H7 (cell line): ENCODE measurements around the gene CRYZL1. TPM values are rescaled to one million over a fixed set of nuclear protein-coding genes. Genes with fewer than 3 reads are reported as not detected.
"Not testable (repeated sequence)": the region's sequence is repeated elsewhere in the genome, so short reads cannot be mapped to it uniquely, and the experiment has no call there.

Experiments
- DNase-seq: peaks from one replicate; pipeline ENCODE4 v3.0.0; 2012
- H3K27me3 ChIP-seq: 2 replicates; pipeline ENCODE4 v1.6.0; 2011; ENCODE audit warnings: mild to moderate bottlenecking, low read length; ENCODE audit not compliant: control insufficient read depth, insufficient read depth
- H3K36me3 ChIP-seq: replicated peaks from 2 replicates; pipeline ENCODE4 v1.5.1; 2011; ENCODE audit warnings: low read length; ENCODE audit not compliant: control insufficient read depth, insufficient read depth
- H3K4me3 ChIP-seq: 2 replicates; pipeline ENCODE4 v1.5.1; 2011; ENCODE audit warnings: low read depth, mild to moderate bottlenecking, control low read depth, low read length, moderate library complexity; ENCODE audit not compliant: insufficient read depth
- total RNA-seq: library from RNA; depleted of rRNA; stranded (reverse); fragments of >200 nt; shearing (Covaris generic); gene quantifications from 2 replicates; pipeline ENCODE4 v1.2.3, GENCODE V29; 2014

CRYZL1 gene
- total RNA-seq, 1 experiment from 2014 or later, result 8.3 TPM

GRCh38 chr21:33626151-33626550 is 15.4 kb downstream of the CRYZL1 start:
- DNase-seq, H3K27me3 ChIP-seq, H3K36me3 ChIP-seq, H3K4me3 ChIP-seq: not testable (repeated sequence)

GRCh38 chr21:33622253-33622652 is 19.3 kb downstream of the CRYZL1 start:
- Histone ChIP-seq H3K36me3 (no peaks in the 10 kb centered on the region; the same call in 1 of the 2 replicates), H3K27me3 (no peaks in the 10 kb centered on the region), H3K4me3 (no peak overlapping the region)
- peak; percentile 77 for DNase-seq

GRCh38 chr21:33619726-33620125 is 21.8 kb downstream of the CRYZL1 start:
- H3K4me3 ChIP-seq, result no peak overlapping the region
- no peaks in the 10 kb centered on the region for H3K27me3 ChIP-seq
- DNase-seq, result no peak
- H3K36me3 ChIP-seq, result no peaks in the 10 kb centered on the region; the same call in 1 of the 2 replicates

- H3K4me3 ChIP-seq, result no peak overlapping the region
- peak; percentile 30 for DNase-seq
- H3K27me3 ChIP-seq, result no peaks in the 10 kb centered on the region
- no peaks in the 10 kb centered on the region; the same call in 1 of the 2 replicates for H3K36me3 ChIP-seq
Measured at GRCh38 chr21:33618407-33618806, 23.1 kb downstream of the CRYZL1 start.

- H3K36me3 ChIP-seq, H3K27me3 ChIP-seq, H3K4me3 ChIP-seq, DNase-seq: not testable (repeated sequence)
Measured at GRCh38 chr21:33617565-33617964, 24.0 kb downstream of the CRYZL1 start.

- H3K4me3 ChIP-seq, result no peak overlapping the region
- no peak for DNase-seq
- H3K27me3 ChIP-seq, result no peaks in the 10 kb centered on the region
- H3K36me3 ChIP-seq, result no peaks in the 10 kb centered on the region; the same call in 1 of the 2 replicates
Measured at GRCh38 chr21:33611006-33611744, 30.4 kb downstream of the CRYZL1 start.

- Histone ChIP-seq H3K27me3 (no peaks in the 10 kb centered on the region), H3K36me3 (no peaks in the 10 kb centered on the region; the same call in 1 of the 2 replicates), H3K4me3 (no peak overlapping the region)
- no peak for DNase-seq
Measured at GRCh38 chr21:33608559-33608958, 33.0 kb downstream of the CRYZL1 start.

- Histone ChIP-seq H3K36me3 (peaks cover 10% of the 10 kb centered on the region), H3K4me3 (no peak overlapping the region), H3K27me3 (no peaks in the 10 kb centered on the region)
- no peak for DNase-seq
Measured at GRCh38 chr21:33598051-33598450, 43.5 kb downstream of the CRYZL1 start.

- peak; percentile 99 for DNase-seq
- H3K27me3 ChIP-seq, result peaks cover 3% of the 10 kb centered on the region
- H3K36me3 ChIP-seq, result peaks cover 2% of the 10 kb centered on the region
Measured at GRCh38 chr21:33588485-33589335, 52.8 kb downstream of the CRYZL1 start, which contains the start of gene DONSON. DONSON (minus strand) TSS chr21:33588684; CDS start chr21:33588641, 43 bp downstream.

GRCh38 chr21:33587792-33588484 is 53.6 kb downstream of the CRYZL1 start:
- DNase-seq, result peak; percentile 75
- peaks cover 2% of the 10 kb centered on the region for H3K36me3 ChIP-seq
- peaks cover 3% of the 10 kb centered on the region for H3K27me3 ChIP-seq
- peak overlapping the region; percentile 88 for H3K4me3 ChIP-seq

More at GRCh38 chr21:33588485-33589335, 52.8 kb downstream of the CRYZL1 start, which contains the start of gene DONSON:
- peak within 1 kb of the TSS; percentile 88 for H3K4me3 ChIP-seq

GRCh38 chr21:33586927-33587326 is 54.6 kb downstream of the CRYZL1 start:
- Histone ChIP-seq H3K4me3 (no peak overlapping the region), H3K36me3 (peaks cover 2% of the 10 kb centered on the region), H3K27me3 (peaks cover 3% of the 10 kb centered on the region)
- DNase-seq, result no peak

GRCh38 chr21:33584455-33584854 is 57.1 kb downstream of the CRYZL1 start:
- Histone ChIP-seq H3K4me3 (no peak overlapping the region), H3K36me3 (peaks cover 3% of the 10 kb centered on the region), H3K27me3 (peaks cover 3% of the 10 kb centered on the region)
- DNase-seq, result no peak

- no peaks in the 10 kb centered on the region for H3K27me3 ChIP-seq
- H3K4me3 ChIP-seq, result no peak overlapping the region
- peaks cover 16% of the 10 kb centered on the region for H3K36me3 ChIP-seq
- DNase-seq, result no peak
Measured at GRCh38 chr21:33578959-33579542, 62.5 kb downstream of the CRYZL1 start.

- Histone ChIP-seq H3K27me3 (no peaks in the 10 kb centered on the region), H3K4me3 (no peak overlapping the region), H3K36me3 (peaks cover 17% of the 10 kb centered on the region)
- no peak for DNase-seq
Measured at GRCh38 chr21:33578214-33578613, 63.3 kb downstream of the CRYZL1 start.
